NAMALWA (cell line): Measurements from ENCODE around the gene SKAP2.
A peak's percentile ranks its signal among the peaks of the same experiment; 100 is the strongest.

Experiments
- DNase-seq: peaks from one replicate; pipeline ENCODE4 v3.0.0-alpha.2; 2015; ENCODE audit warnings: low spot score

Gene SKAP2

DNA sequence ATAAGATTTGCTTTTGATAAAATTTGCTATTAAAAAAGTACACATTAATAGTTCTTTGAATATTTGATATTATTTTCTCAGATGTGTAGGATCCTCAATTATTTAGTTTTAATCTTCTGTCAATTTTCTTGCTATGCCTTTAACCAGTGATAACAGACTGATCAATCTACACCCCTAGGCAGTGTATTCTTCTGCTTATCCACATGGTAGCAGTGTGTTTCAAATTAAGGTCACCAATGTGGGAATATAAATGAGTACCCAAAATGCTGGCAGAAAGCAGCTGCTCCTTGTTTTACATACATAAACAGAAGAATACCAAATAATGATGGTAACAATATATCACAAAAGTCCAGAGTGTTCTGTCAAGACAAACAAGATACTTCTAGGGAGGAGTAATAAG lies 87.0 kb downstream of the SKAP2 start:
- no peak for DNase-seq

- no peak for DNase-seq
Measured at GRCh38 chr7:26760501-26760900, 103.9 kb downstream of the SKAP2 start.

GRCh38 chr7:26759108-26759507 lies 105.3 kb downstream of the SKAP2 start:
- DNase-seq, result no peak

GRCh38 chr7:26743205-26743604 lies 121.2 kb downstream of the SKAP2 start:
- DNase-seq, result no peak

- DNase-seq, result no peak
Measured at GRCh38 chr7:26735976-26736600, 128.3 kb downstream of the SKAP2 start.

DNA sequence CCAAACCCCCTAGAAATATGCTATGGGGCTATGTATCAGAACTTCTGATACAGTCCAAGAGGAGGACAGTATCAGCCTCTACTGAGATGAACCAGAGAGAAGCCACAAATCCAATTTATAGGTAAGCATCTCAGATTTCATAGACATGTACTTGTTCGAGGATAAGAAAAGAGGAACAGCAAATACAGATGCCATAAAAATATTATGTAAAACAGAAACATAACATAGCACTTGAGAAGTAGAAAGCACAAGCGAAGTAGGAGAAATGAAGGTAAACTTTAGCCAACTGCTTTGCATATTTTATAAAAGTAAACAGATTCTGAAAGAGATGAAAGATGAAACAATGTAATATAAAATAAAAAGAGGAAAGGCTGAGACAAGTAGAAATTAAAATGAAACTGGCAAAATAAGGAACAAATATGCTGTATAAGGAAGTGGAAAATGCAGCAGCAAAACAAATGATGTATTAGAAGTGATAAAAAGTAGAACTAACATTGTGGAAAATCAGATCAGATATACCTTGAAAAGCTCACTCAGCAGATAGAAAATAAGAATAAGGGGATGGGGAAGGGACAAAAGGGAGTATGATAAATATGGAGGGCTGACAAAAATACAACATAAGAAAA lies 135.1 kb downstream of the SKAP2 start:
- peak; percentile 25 for DNase-seq

DNA sequence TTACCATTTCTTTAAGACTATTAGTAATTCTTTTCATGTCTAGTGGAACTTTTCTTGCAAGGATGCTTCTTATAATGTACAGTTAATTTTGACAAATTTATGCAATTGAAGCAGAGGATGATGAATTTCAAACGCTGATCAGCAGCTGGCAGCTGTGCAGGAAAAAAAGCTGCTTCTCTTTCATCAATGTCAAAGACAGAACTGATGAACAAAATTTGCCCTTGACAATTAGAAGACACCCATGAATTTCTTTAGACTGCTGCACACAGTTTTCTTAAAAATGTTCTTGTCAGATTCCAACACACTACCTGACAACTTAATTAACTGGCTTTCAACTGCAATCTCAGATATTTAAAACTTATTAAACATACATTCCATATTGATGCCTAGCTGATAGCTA lies 138.3 kb downstream of the SKAP2 start:
- DNase-seq, result no peak

DNA sequence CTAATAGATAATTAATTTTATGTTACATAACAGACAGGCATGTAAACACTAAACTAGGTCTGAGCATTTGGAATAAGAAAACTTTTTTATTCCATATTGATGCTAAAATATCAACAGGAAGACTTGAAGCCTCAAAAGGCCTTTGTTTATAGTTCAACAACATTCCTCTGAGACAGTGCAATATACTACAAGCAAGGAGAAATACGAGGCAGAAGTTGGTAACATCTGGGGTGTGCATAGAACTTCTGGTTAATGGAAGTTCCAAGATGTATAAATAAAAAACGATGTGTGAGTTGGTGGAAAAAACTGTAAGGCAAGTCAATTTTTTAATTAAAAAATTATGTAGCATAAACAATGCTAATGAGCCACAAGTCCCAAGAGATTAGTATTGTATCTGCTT lies 139.6 kb downstream of the SKAP2 start:
- DNase-seq, result no peak

- peak; percentile 49 for DNase-seq
Measured at GRCh38 chr7:26723129-26723528, 141.3 kb downstream of the SKAP2 start.

DNA sequence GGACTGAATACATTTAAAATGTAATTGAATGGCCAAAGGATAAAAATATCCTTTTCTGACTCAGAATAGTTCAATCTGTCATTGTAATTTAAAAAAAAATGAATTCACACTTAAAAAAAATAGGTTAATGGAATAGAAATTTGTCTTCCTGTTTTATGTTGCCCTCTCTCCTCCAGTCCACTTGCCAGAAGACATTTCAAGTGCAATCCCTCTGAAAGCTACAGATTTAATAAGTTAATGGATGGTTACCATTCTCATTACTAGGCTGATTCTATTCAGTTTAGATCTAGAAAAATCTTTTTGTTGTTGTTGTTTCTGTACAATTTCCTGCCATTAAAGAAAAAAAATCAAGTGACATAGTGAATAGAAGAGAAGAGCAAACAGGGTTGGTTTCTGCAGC lies 142.9 kb downstream of the SKAP2 start:
- no peak for DNase-seq

- no peak for DNase-seq
Measured at GRCh38 chr7:26718063-26718462, 146.3 kb downstream of the SKAP2 start.

DNA sequence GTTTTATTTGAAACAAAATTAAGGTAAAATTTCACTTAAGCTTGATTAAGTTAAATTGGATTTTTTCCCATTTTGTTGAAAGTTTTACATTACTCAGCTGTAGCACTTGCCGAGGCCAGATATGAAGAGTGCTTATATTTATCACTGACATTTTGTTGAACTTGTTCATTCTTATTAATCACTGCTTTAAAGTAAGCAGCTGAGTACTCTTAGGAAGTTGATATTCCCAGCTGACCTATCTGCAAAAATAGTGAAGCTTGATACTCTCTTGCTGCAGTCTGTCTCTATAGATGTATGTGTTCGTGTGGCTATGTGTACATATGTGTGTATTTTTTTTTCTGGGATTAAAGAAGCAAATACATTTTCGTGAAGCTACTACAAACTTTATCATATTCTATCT lies 150.0 kb downstream of the SKAP2 start:
- no peak for DNase-seq

- no peak for DNase-seq
Measured at GRCh38 chr7:26714006-26714405, 150.4 kb downstream of the SKAP2 start.

- no peak for DNase-seq
Measured at GRCh38 chr7:26709210-26709990, 155.0 kb downstream of the SKAP2 start.

DNA sequence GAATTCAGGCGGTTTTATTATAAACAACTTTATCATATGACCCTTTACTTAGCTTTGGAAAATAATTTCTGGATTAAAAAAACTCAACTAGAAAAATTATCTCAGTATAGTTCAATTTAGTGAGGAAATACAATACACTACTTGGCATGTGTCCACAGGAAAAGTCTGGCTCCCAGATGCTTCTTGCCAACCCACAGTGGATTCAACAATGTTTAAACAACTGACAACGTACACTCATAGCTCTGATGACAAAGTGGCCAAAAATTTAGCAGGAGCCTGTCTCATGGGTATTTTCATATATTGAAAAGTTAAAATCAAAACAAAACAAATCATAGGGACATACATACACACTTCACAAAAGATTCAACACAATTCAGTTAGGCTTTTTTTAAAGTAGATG lies 158.8 kb downstream of the SKAP2 start:
- DNase-seq, result no peak

DNA sequence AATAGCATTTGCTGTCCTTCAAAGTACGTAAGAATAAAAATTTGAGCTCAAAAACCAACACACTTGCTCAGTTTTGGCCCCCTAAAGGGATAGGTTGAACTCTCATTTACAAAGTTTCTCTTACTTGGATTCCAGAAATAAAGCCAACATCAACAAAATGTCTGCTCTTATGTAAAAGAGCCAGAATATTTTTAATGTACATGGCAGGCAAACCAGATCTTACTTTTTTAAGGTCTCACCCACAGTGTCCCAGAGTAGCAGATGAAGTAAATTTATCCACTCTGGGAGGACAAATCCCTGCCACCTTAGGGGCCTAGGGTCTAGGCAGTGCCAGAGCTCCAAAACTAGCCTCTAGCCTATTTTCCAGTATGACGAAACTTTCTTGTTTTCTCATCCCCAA lies 159.6 kb downstream of the SKAP2 start:
- no peak for DNase-seq

GRCh38 chr7:26704036-26704435 lies 160.4 kb downstream of the SKAP2 start:
- DNase-seq, result no peak

GRCh38 chr7:26700893-26701292 lies 163.5 kb downstream of the SKAP2 start:
- DNase-seq, result no peak

- DNase-seq, result no peak
Measured at GRCh38 chr7:26700386-26700785, 164.0 kb downstream of the SKAP2 start.

DNA sequence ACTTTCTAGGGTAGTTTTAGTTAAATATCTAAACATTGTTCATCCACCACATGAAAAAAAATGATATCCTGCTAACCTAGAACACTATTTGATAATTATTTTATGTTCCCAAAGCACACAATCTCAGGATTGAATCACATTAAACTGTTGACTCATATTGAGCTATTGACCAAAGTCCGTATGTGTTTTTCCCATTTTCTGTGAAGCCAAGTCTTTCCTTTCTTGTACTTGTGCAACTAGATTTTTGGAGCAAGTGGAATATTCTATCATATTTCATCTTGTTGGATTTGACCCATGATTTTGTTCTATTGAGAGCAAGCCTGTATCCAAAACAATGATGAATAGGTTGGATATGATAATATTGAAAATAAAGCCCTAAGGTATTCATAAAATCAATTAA lies 164.6 kb downstream of the SKAP2 start:
- DNase-seq, result no peak

DNA sequence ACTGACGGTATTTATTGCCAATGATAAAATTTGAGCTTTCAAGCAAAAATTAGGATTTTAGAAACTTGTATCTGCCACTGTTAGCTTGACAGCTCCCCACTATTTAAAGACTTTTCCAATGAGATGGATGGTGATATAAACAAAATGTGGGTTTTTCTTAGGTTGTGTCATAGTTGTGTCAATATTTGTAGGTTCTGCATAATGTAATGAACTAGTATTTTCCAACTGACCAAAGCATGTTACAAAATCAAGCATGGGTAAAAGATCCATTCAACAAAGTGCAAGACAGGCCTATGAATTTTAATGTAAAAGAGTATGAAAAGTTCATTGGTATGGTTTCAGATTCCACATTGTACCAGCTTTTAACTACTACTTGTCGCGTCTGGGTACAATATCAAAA lies 165.6 kb downstream of the SKAP2 start:
- DNase-seq, result no peak

- no peak for DNase-seq
Measured at GRCh38 chr7:26698194-26698593, 166.2 kb downstream of the SKAP2 start.

GRCh38 chr7:26696978-26697377 lies 167.4 kb downstream of the SKAP2 start:
- DNase-seq, result no peak
